ENCODE data around the gene PLS3. TPM values are rescaled to one million over a fixed set of nuclear protein-coding genes. Genes with fewer than 3 reads are reported as not detected.
"Not testable (repeated sequence)": the region's sequence is repeated elsewhere in the genome, so short reads cannot be mapped to it uniquely, and the experiment has no call there.

PLS3 gene
- total and polyA plus RNA-seq, 8 donors = 186 to 354 (median 300) TPM

- intact Hi-C loops (cut with DNase I) = no loop called here
- no peak for TF ChIP-seq CTCF (IDR thresholded peaks at IDR 0.05)
- Histone ChIP-seq H3K36me3 (no peaks in the 10 kb centered on the region), H3K9me3 (no peaks in the 10 kb centered on the region), H3K4me1 (peaks cover 0 to 5% of the 10 kb centered on the region in 2 donors), H3K4me3 (no peak overlapping the region), H3K27ac (no peak overlapping the region), H3K27me3 (peaks cover 0 to 13% of the 10 kb centered on the region in 2 donors)
- DNase-seq = no peak
- no peak for ATAC-seq
These were observed 25.1 kb upstream of the PLS3 start for GRCh38 chrX:115535844-115536243.

GRCh38 chrX:115539841-115540240, 21.1 kb upstream of the PLS3 start:
- Histone ChIP-seq H3K36me3 (no peaks in the 10 kb centered on the region), H3K27ac (no peak overlapping the region), H3K27me3 (peaks cover 0 to 4% of the 10 kb centered on the region in 2 donors), H3K9me3 (no peaks in the 10 kb centered on the region), H3K4me3 (no peak overlapping the region), H3K4me1 (no peaks in the 10 kb centered on the region)
- intact Hi-C loops (cut with DNase I) = no loop called here
- TF ChIP-seq CTCF (IDR thresholded peaks at IDR 0.05) = no peak
- ATAC-seq = no peak
- no peak for DNase-seq

GRCh38 chrX:115541045-115541444, 19.9 kb upstream of the PLS3 start:
- H3K27me3 ChIP-seq; DNase-seq; intact Hi-C loops (cut with DNase I); H3K9me3 ChIP-seq; H3K36me3 ChIP-seq; H3K27ac ChIP-seq; H3K4me3 ChIP-seq; H3K4me1 ChIP-seq: not testable (repeated sequence)
- ATAC-seq = peak; percentile 33

- TF ChIP-seq CTCF (IDR thresholded peaks at IDR 0.05) = no peak
These were observed 13.5 kb upstream of the PLS3 start for GRCh38 chrX:115547448-115547847.

GRCh38 chrX:115549008-115549407, 12.0 kb upstream of the PLS3 start:
- Histone ChIP-seq H3K4me1 (no peaks in the 10 kb centered on the region), H3K27me3 (peaks cover 0 to 10% of the 10 kb centered on the region in 2 donors), H3K4me3 (no peak overlapping the region), H3K27ac (no peak overlapping the region), H3K9me3 (no peaks in the 10 kb centered on the region), H3K36me3 (no peaks in the 10 kb centered on the region)
- DNase-seq (no peak), ATAC-seq (no peak)
- intact Hi-C loops (cut with DNase I) = no loop called here
- no peak for TF ChIP-seq CTCF (IDR thresholded peaks at IDR 0.05)

More at GRCh38 chrX:115547448-115547847, 13.5 kb upstream of the PLS3 start:
- Histone ChIP-seq H3K4me3 (no peak overlapping the region), H3K36me3 (no peaks in the 10 kb centered on the region), H3K27ac (no peak overlapping the region), H3K4me1 (no peaks in the 10 kb centered on the region), H3K27me3 (peaks cover 0 to 10% of the 10 kb centered on the region in 2 donors), H3K9me3 (no peaks in the 10 kb centered on the region)
- DNase-seq (no peak), ATAC-seq (no peak)
- intact Hi-C loops (cut with DNase I) = no loop called here

GRCh38 chrX:115553171-115553570, 7.8 kb upstream of the PLS3 start:
- Histone ChIP-seq H3K4me1 (no peaks in the 10 kb centered on the region), H3K27me3 (peaks cover 0 to 10% of the 10 kb centered on the region in 2 donors), H3K4me3 (no peak overlapping the region), H3K27ac (no peak overlapping the region), H3K36me3 (no peaks in the 10 kb centered on the region), H3K9me3 (no peaks in the 10 kb centered on the region)
- DNase-seq (no peak), ATAC-seq (no peak)
- no peak for TF ChIP-seq CTCF (IDR thresholded peaks at IDR 0.05)
- intact Hi-C loops (cut with DNase I) = no loop called here

Data from left lung (tissue), 10 donors.